ENCODE results near the gene SRCAP.

- TF ChIP-seq CTCF (IDR thresholded peaks at IDR 0.05; ENCODE audit: poor library complexity) (no peak), EZH2phosphoT487 (IDR thresholded peaks at IDR 0.05; ENCODE audit: low read depth, severe bottlenecking, unreplicated experiment) (no peak), EZH2 (IDR thresholded peaks at IDR 0.05; ENCODE audit: borderline replicate concordance) (no peak)
Measured at GRCh38 chr16:30662449-30662848, 36.5 kb upstream of the SRCAP start.

Data from hepatocyte (in vitro differentiated cells).